ENCODE data around the gene SLC18A3.

Gene SLC18A3

GRCh38 chr10:49610114-49610457 lies at the start of gene SLC18A3:
Gene SLC18A3 (plus strand): TSS chr10:49610310. CDS start chr10:49610741, 431 bp downstream.
- no peak for TF ChIP-seq ZFX (IDR thresholded peaks at IDR 0.05; ENCODE audit: borderline replicate concordance)
- no peak for TF ChIP-seq CTCF (IDR thresholded peaks at IDR 0.05)
- no peak within 1 kb of the TSS for H3K27ac ChIP-seq

GRCh38 chr10:49560526-49560925 lies 49.6 kb upstream of the SLC18A3 start:
- TF ChIP-seq CTCF (IDR thresholded peaks at IDR 0.05) (no peak), ZFX (IDR thresholded peaks at IDR 0.05; ENCODE audit: borderline replicate concordance) (no peak)
- no peak overlapping the region for H3K27ac ChIP-seq

GRCh38 chr10:49562893-49563292 lies 47.2 kb upstream of the SLC18A3 start:
- no peak overlapping the region for H3K27ac ChIP-seq
- no peak for TF ChIP-seq ZFX (IDR thresholded peaks at IDR 0.05; ENCODE audit: borderline replicate concordance)
- TF ChIP-seq CTCF (IDR thresholded peaks at IDR 0.05) = no peak

- TF ChIP-seq ZFX (IDR thresholded peaks at IDR 0.05; ENCODE audit: borderline replicate concordance) (no peak), CTCF (IDR thresholded peaks at IDR 0.05) (no peak)
- H3K27ac ChIP-seq = no peak overlapping the region
Measured at GRCh38 chr10:49564461-49565009, 45.6 kb upstream of the SLC18A3 start.

GRCh38 chr10:49567810-49568209 lies 42.3 kb upstream of the SLC18A3 start:
- no peak overlapping the region for H3K27ac ChIP-seq
- TF ChIP-seq CTCF (IDR thresholded peaks at IDR 0.05) = no peak
- TF ChIP-seq ZFX (IDR thresholded peaks at IDR 0.05; ENCODE audit: borderline replicate concordance) = no peak

GRCh38 chr10:49568235-49568634 lies 41.9 kb upstream of the SLC18A3 start:
- H3K27ac ChIP-seq = no peak overlapping the region
- TF ChIP-seq ZFX (IDR thresholded peaks at IDR 0.05; ENCODE audit: borderline replicate concordance) (no peak), CTCF (IDR thresholded peaks at IDR 0.05) (no peak)

GRCh38 chr10:49569031-49569631 lies 41.0 kb upstream of the SLC18A3 start:
- no peak overlapping the region for H3K27ac ChIP-seq
- no peak for TF ChIP-seq CTCF (IDR thresholded peaks at IDR 0.05)
- TF ChIP-seq ZFX (IDR thresholded peaks at IDR 0.05; ENCODE audit: borderline replicate concordance) = no peak
